Breast epithelium (tissue), 3 donors: ENCODE measurements around the gene ACTRT2.

ENCODE experiments used
- POLR2A ChIP-seq: fragments of 450-650 bp; IDR thresholded peaks from one replicate; pipeline ENCODE4 v1.6.1; 2016; ENCODE audit warnings: antibody characterized with exemption, mild to moderate bottlenecking, moderate library complexity
- TF ChIP-seq, protein P1 (sequence below), 3 donors: fragments of 450-650 bp; IDR thresholded peaks; one replicate each; pipeline ENCODE4 v1.5.1; 2016 to 2017; ENCODE audit warnings: antibody characterized with exemption in 3 of 3, mild to moderate bottlenecking in 3 of 3, moderate library complexity in 3 of 3

DNA sequence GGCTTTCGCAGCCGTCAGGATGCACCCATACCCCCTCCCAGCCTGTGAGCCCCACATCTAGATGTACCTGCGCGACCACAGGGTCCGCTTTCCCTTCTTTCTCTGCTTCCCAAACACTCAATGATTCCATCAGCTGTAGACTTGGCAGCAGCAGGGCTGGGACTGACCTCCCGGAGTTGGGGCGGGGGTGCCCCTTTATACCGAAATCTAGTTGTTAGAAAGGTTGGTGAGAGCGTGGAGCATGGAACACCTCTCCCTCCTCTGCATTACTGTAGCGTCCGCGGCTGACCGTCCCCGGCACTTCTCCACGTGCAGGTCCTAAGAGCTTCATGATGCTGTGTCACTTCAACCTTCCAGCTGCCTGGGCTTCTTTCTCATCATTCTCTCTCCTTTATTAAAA lies 21.1 kb upstream of the ACTRT2 start:
- TF ChIP-seq, protein P1, sequence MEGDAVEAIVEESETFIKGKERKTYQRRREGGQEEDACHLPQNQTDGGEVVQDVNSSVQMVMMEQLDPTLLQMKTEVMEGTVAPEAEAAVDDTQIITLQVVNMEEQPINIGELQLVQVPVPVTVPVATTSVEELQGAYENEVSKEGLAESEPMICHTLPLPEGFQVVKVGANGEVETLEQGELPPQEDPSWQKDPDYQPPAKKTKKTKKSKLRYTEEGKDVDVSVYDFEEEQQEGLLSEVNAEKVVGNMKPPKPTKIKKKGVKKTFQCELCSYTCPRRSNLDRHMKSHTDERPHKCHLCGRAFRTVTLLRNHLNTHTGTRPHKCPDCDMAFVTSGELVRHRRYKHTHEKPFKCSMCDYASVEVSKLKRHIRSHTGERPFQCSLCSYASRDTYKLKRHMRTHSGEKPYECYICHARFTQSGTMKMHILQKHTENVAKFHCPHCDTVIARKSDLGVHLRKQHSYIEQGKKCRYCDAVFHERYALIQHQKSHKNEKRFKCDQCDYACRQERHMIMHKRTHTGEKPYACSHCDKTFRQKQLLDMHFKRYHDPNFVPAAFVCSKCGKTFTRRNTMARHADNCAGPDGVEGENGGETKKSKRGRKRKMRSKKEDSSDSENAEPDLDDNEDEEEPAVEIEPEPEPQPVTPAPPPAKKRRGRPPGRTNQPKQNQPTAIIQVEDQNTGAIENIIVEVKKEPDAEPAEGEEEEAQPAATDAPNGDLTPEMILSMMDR (IDR thresholded peaks at IDR 0.05), result no peak
- no peak for TF ChIP-seq POLR2A
